Measurements from ENCODE around the gene FAM174A. TPM values are rescaled to one million over a fixed set of nuclear protein-coding genes. Genes with fewer than 3 reads are reported as not detected.

FAM174A gene
- total RNA-seq, 1 donor from 2014 or later = 35.9 TPM

GRCh38 chr5:100517301-100517974, 17.7 kb upstream of the FAM174A start:
- TF ChIP-seq, protein P1, sequence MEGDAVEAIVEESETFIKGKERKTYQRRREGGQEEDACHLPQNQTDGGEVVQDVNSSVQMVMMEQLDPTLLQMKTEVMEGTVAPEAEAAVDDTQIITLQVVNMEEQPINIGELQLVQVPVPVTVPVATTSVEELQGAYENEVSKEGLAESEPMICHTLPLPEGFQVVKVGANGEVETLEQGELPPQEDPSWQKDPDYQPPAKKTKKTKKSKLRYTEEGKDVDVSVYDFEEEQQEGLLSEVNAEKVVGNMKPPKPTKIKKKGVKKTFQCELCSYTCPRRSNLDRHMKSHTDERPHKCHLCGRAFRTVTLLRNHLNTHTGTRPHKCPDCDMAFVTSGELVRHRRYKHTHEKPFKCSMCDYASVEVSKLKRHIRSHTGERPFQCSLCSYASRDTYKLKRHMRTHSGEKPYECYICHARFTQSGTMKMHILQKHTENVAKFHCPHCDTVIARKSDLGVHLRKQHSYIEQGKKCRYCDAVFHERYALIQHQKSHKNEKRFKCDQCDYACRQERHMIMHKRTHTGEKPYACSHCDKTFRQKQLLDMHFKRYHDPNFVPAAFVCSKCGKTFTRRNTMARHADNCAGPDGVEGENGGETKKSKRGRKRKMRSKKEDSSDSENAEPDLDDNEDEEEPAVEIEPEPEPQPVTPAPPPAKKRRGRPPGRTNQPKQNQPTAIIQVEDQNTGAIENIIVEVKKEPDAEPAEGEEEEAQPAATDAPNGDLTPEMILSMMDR (conservative IDR thresholded peaks at IDR 0.05; ENCODE audit: low read depth, low read length) = no peak
- no peak for DNase-seq (ENCODE audit: low read depth)
- no peak overlapping the region for H3K4me3 ChIP-seq (ENCODE audit: low read depth, low read length)

- DNase-seq (ENCODE audit: low read depth) = no peak
- TF ChIP-seq, protein P1 (conservative IDR thresholded peaks at IDR 0.05; ENCODE audit: low read depth, low read length) = no peak
- no peak overlapping the region for H3K4me3 ChIP-seq (ENCODE audit: low read depth, low read length)
Measured at GRCh38 chr5:100518377-100518776, 16.8 kb upstream of the FAM174A start.

DNA sequence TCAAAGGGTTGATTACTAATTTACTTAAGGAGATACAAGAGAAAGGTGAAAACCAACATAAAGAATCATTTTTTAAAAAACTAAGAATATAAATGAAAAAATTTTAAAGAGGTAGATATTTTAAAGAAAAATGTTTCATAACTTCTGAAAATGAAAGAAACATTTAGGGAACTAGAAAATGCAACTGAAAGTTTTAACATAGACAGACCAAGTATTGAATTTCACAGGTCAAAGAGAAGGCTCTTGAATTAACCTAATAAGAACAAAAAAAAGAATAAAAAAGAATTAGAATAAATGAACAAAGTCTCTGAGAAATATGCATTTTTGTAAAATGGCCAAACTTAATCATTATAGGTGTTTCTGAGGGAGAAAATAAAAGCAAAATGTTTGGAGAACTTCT, 16.1 kb upstream of the FAM174A start:
- TF ChIP-seq, protein P1 (conservative IDR thresholded peaks at IDR 0.05; ENCODE audit: low read depth, low read length) = no peak
- no peak for DNase-seq (ENCODE audit: low read depth)

DNA sequence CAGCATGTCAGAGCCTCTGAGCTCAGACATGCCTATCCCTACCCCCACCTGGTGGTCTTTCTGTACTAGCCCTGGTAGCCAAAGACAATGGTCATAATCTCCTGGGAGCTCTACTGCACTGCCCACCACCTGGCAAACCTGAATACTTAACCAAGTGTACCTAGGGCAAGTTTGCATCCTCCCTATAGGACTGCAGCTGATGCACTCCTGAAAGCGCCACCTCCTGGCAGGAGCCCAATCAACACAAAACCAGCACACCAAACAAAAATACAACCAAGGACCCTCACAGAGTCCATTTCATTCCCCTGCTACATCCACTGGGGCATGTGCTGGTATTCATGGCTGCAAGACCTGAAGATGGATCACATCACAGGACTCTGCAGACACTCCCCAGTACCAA, 14.8 kb upstream of the FAM174A start:
- no peak overlapping the region for H3K4me3 ChIP-seq (ENCODE audit: low read depth, low read length)
- no peak for DNase-seq (ENCODE audit: low read depth)
- TF ChIP-seq, protein P1 (conservative IDR thresholded peaks at IDR 0.05; ENCODE audit: low read depth, low read length) = peak; percentile 24

More for the DNA sequence above, 16.1 kb upstream of the FAM174A start:
- no peak overlapping the region for H3K4me3 ChIP-seq (ENCODE audit: low read depth, low read length)

DNA sequence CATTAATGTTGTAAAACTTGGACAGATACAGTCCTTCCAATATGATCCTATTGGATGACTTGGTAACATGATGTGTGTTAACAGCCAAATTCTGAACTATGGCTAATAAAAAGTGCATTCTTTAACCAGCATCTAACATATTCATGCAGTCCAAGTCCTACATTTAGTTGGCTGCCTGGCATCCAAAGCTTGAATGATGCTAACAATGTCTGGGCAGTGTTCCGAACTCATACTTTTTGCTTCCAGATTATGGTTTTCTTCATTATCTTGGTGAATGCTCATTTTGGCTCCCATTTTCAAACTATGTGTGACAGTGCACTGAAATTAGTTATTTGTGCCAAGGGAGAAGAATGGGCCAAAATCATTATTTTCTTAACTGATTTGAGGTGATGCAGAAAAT, 2.8 kb downstream of the FAM174A start:
- TF ChIP-seq, protein P1 (conservative IDR thresholded peaks at IDR 0.05; ENCODE audit: low read depth, low read length) = no peak
- no peak overlapping the region for H3K4me3 ChIP-seq (ENCODE audit: low read depth, low read length)
- DNase-seq (ENCODE audit: low read depth) = no peak

GRCh38 chr5:100539519-100539918, 4.3 kb downstream of the FAM174A start:
- no peak for DNase-seq (ENCODE audit: low read depth)
- H3K4me3 ChIP-seq (ENCODE audit: low read depth, low read length) = no peak overlapping the region
- TF ChIP-seq, protein P1 (conservative IDR thresholded peaks at IDR 0.05; ENCODE audit: low read depth, low read length) = no peak

- H3K4me3 ChIP-seq (ENCODE audit: low read depth, low read length) = no peak overlapping the region
- no peak for DNase-seq (ENCODE audit: low read depth)
- TF ChIP-seq, protein P1 (conservative IDR thresholded peaks at IDR 0.05; ENCODE audit: low read depth, low read length) = no peak
Measured at GRCh38 chr5:100542086-100542485, 6.9 kb downstream of the FAM174A start.
